SK-N-MC (cell line): ENCODE data around the gene DST.

Experiments used
- EZH2 ChIP-seq: fragments of 200-600 bp; sonication (generic); IDR thresholded peaks from one replicate; pipeline ENCODE4 v1.6.1; 2017; ENCODE audit warnings: antibody characterized with exemption
- POLR2AphosphoS5 ChIP-seq: IDR thresholded peaks from 2 replicates; pipeline ENCODE4 v1.6.1; 2012; ENCODE audit warnings: mild to moderate bottlenecking, low read depth, low read length, borderline replicate concordance

- no peak for TF ChIP-seq POLR2AphosphoS5
- TF ChIP-seq EZH2: no peak
Measured at GRCh38 chr6:56424064-56424463, 218.6 kb downstream of the DST start.
